Renal pelvis (tissue), 4 donors: ENCODE results near the gene CBLB. TPM values are rescaled to one million over a fixed set of nuclear protein-coding genes. Genes with fewer than 3 reads are reported as not detected.

ENCODE experiments used
- DNase-seq: peaks from one replicate; pipeline ENCODE4 v3.0.0-alpha.2; 2013
- polyA plus RNA-seq, 3 donors: library from polyadenylated mRNA; unstranded; fragments of 120-200 nt; gene quantifications; one replicate each; pipeline ENCODE4 v1.2.1, GENCODE V29; 2013; ENCODE audit not compliant: insufficient read length in 3 of 3

Gene CBLB
- polyA plus RNA-seq, 3 donors = 41.9 to 66.0 (median 54.6) TPM

GRCh38 chr3:105707009-105707408 is 161.8 kb downstream of the CBLB start:
- DNase-seq = no peak

GRCh38 chr3:105704726-105705410 is 163.9 kb downstream of the CBLB start:
- no peak for DNase-seq

GRCh38 chr3:105700575-105700974 is 168.2 kb downstream of the CBLB start:
- DNase-seq = no peak

GRCh38 chr3:105691633-105692032 is 177.2 kb downstream of the CBLB start:
- no peak for DNase-seq

- DNase-seq = no peak
These were observed 177.8 kb downstream of the CBLB start for GRCh38 chr3:105691053-105691452.

- DNase-seq = no peak
These were observed 180.0 kb downstream of the CBLB start for GRCh38 chr3:105688821-105689220.

- peak; percentile 4 for DNase-seq
These were observed 182.4 kb downstream of the CBLB start for GRCh38 chr3:105686278-105686897.

- no peak for DNase-seq
These were observed 188.9 kb downstream of the CBLB start for GRCh38 chr3:105679951-105680350.

GRCh38 chr3:105678017-105678416 is 190.8 kb downstream of the CBLB start:
- DNase-seq = no peak

GRCh38 chr3:105676621-105677300 is 192.1 kb downstream of the CBLB start:
- DNase-seq = no peak

GRCh38 chr3:105674437-105675065 is 194.3 kb downstream of the CBLB start:
- DNase-seq = no peak

GRCh38 chr3:105672996-105673395 is 195.8 kb downstream of the CBLB start:
- DNase-seq = no peak

- no peak for DNase-seq
These were observed 206.5 kb downstream of the CBLB start for GRCh38 chr3:105662306-105662705.

- DNase-seq = no peak
These were observed 207.4 kb downstream of the CBLB start for GRCh38 chr3:105661461-105661860.

GRCh38 chr3:105656651-105657504 is 211.9 kb downstream of the CBLB start:
- DNase-seq = no peak

- DNase-seq = no peak
These were observed 214.9 kb downstream of the CBLB start for GRCh38 chr3:105653868-105654267.

GRCh38 chr3:105653166-105653565 is 215.6 kb downstream of the CBLB start:
- DNase-seq = no peak

- DNase-seq = no peak
These were observed 219.3 kb downstream of the CBLB start for GRCh38 chr3:105649480-105649879.

- DNase-seq = no peak
These were observed 221.8 kb downstream of the CBLB start for GRCh38 chr3:105647047-105647446.

- no peak for DNase-seq
These were observed 229.7 kb downstream of the CBLB start for GRCh38 chr3:105639131-105639530.

- DNase-seq = no peak
These were observed 234.1 kb downstream of the CBLB start for GRCh38 chr3:105634708-105635107.

- DNase-seq = no peak
These were observed 239.1 kb downstream of the CBLB start for GRCh38 chr3:105629718-105630117.
